GM15510 (cell line): ENCODE data around the gene AMH.

Source experiments
- POLR2A ChIP-seq: IDR thresholded peaks from 3 replicates; pipeline ENCODE4 v1.6.1; 2011; ENCODE audit warnings: borderline replicate concordance; ENCODE audit not compliant: insufficient read length; ENCODE audit errors: extremely low read depth

The AMH gene

DNA sequence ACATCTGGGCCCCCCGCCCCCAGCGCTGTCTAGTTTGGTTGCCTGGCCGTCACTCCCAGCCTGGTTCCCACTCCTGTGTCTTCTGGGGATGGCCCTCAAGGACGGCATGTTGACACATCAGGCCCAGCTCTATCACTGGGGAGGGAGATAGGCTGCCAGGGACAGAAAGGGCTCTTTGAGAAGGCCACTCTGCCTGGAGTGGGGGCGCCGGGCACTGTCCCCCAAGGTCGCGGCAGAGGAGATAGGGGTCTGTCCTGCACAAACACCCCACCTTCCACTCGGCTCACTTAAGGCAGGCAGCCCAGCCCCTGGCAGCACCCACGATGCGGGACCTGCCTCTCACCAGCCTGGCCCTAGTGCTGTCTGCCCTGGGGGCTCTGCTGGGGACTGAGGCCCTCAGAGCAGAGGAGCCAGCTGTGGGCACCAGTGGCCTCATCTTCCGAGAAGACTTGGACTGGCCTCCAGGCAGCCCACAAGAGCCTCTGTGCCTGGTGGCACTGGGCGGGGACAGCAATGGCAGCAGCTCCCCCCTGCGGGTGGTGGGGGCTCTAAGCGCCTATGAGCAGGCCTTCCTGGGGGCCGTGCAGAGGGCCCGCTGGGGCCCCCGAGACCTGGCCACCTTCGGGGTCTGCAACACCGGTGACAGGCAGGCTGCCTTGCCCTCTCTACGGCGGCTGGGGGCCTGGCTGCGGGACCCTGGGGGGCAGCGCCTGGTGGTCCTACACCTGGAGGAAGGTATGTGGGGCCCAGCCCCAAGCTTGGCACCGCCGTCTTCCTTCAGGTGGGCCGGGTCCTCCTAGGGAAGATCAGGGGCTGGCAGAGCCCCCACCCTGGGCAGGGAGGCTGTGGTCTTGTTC is at the start of gene AMH:
AMH (plus strand) TSS at position 314 of the 857 bp plus-strand sequence; CDS start at position 324, 10 bp downstream.
- TF ChIP-seq POLR2A = no peak

DNA sequence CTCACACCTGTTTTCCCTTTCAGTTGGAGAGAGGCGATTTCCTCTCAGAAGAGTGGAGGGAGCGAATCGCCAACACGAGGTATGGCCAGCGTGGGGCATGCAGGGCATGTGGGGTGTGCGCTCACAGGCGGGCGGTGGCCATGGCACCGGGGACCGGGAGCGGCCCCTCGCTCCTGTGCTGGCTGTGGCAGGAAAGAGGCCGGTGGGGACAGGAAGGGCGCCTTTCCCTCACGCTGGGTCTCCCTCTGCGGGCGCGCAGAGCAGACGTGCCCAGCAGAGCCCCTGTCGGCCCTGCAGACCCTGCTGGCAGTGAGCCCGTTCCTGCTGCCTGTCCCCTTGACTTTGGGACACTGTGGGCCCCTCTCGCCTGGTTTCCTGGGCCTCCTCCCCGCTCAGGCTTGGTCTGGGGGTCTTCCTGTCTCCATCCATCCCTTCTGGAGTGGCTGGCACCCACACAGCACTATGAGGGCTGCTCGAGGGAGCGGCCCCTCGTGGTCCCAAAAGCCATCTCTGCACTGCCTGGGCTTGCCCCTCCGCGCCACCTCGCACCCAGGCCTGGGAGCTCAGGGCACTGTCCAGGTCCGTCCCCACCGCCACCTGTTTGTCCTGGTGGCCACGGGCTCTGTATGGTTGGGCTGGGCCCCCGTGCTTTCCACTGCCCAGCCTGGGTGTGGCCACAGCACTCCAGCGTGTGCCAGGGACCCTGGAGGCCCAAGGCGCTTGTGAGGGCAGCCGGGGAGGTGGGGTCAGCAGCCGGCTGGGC is 49.1 kb upstream of the AMH start:
- no peak for TF ChIP-seq POLR2A

DNA sequence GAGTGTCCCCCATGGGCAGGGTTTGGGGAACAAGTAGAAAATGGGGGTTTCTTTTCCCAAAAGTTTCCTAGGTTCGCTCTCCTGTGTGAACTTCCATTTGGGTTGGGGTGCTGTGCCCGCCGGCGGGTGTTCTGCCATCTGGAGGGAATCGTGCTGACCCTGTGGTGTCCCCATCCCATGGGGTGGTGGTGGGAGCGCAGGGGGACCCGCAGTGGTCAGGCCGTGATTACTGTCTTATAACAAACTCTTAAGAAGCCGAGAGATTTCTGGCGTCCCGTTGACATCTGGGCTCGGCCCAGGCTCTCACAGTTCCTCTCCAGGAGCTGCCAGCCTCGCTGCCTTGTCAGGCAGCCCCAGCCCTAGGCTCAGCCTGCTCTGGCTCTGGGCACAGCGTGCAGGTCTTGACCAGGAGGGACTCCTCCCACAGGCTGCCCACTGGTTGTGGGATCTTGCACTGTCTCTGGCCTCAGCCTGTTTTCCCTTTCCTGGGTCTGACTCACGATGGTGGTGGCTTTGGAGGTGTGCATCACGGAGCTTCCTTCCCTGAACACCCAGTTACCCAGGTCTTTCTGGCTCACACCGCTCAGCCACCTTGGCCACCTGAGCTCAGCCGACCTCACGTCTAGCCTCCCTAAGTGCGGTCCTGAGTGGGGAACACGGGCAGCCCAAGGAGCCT is 47.5 kb upstream of the AMH start:
- TF ChIP-seq POLR2A = no peak

DNA sequence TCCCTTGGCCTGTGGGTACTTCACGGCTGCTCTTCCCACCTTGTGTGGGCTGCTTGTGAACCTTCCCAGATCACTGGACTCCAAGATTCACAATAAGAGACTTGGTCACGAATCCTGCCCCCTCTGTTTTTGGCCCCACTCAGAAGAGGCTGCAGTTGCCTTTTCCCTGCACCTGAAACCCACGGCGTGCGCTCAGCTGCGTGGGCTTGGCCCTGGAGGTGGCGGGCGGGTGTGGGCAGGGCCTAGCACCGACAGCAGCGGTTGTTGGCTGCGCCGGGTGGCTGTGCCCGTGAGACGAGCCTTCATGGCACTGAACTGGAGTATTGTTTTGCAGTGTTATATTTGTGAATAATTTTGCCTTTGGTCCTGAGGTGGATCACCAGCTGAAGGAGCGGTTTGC is 46.8 kb upstream of the AMH start:
- TF ChIP-seq POLR2A = no peak

DNA sequence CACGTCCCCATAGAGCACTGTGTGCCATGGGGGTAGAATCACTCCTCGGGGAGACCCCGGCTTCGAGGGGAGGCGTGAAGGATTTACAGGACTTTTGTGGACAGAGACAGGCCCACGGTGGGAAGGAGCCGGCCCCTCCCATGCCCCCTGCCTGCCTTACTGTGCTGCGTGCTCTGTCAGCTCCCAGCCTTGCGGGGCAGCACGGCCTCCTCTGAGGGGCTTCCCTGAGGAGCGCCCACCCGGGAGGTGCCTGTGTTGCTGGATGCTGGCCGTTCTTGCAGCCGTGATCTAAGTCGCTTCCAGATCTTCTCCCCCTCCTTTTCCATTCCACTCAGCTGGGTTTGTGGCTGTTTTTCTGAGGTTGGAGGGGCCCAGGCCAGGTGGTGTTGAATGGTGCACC is 42.1 kb upstream of the AMH start:
- no peak for TF ChIP-seq POLR2A

DNA sequence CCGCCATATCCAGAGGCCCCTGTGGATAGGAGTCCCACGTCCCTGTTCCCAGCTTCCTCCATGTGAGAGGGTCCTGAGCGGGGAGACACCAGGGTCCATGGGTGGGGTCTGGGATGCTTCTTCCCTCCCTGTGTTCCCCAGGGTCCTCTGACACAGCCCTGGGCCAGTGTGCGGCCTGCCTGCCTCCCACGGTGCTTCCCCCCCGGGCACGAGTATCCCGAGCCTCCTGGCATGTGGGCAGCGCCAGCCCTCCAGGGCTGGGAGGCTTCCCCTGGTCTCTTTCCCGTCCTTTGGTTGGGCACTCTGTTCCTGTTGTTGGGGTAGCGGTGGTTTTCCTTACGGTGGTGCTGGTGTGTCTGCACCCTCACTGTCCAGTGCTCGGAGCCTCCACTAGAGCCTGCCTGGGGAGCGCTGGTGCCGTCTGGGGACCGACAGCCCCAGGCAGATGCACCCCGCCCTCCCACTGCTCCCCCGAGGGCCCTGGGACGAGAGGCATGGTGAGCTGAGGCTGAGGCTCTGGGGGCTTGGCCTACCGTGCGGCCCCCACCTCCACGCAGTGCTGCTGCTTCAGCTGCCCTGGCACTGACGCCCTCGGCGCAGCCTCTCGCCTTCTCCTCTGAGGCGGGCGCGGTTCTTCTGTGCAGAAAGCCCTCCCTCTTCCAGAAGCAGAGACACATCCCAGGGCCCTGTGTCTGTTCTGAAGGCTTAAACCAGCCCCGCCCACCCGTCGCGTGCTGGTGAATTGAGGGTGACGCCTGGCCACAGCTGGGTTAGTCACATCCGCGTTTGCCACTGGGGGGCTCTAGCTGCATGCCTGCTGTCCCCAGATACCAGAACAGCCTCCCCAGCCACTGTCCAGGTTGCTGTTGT is 40.9 kb upstream of the AMH start:
- TF ChIP-seq POLR2A = no peak

DNA sequence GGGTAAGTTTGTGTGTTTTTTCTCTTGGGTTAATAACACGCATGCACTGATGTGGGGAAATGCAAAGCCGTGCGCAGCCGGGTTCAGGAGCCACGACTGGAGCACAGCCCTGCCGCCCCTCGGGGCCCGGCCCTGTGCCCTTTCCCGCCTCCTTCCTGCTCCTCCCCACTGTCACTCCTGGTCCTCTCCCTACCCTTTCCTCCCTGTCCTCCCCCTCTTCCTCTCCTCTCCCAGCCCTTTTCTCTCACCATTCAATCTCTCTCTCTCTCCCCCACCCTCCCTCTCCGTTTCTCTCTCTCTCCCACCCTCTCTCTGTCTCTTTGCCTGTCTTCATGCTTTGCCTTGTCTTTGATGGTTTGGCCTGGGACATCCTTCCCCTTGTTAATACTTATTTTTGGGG is 40.1 kb upstream of the AMH start:
- TF ChIP-seq POLR2A = no peak

DNA sequence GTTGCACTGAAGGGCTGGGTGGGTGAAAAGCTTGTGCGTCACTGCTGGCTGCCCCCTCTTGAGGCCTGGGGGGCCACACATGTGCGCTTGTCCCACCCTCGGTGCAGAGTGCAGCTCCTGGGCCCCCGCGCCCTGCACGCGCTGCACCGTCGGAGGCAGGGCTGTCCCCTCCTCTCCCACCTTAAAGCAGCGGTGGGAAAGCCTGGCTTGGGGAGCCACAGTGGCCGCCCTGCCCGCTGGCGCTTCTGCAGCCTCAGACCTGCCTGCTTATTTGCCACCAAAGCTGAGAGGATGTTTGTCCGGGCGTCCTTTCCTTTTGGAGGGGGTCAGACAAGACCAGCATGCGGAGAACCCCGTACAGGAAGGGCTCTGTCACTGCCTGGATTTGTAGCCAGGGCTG is 39.7 kb upstream of the AMH start:
- no peak for TF ChIP-seq POLR2A

DNA sequence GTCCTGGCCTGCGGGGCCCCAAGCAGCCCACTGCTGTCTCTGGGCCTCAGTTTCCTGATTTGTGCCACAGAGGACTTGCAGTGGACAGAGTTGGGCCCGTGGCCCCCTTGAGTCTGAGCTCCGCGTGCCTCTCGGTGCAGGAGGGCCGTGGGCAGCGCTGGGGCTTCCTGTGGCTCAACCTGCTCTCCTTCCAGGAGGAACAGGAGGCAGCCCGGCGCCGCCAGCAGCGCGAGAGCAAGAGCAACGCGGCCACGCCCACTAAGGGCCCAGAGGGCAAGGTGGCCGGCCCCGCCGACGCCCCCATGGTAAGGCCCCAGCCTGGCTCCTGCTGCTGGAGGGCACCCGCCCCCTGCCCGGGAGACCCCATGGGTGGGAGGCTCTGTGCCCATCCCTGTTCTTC is 38.9 kb upstream of the AMH start:
- no peak for TF ChIP-seq POLR2A

DNA sequence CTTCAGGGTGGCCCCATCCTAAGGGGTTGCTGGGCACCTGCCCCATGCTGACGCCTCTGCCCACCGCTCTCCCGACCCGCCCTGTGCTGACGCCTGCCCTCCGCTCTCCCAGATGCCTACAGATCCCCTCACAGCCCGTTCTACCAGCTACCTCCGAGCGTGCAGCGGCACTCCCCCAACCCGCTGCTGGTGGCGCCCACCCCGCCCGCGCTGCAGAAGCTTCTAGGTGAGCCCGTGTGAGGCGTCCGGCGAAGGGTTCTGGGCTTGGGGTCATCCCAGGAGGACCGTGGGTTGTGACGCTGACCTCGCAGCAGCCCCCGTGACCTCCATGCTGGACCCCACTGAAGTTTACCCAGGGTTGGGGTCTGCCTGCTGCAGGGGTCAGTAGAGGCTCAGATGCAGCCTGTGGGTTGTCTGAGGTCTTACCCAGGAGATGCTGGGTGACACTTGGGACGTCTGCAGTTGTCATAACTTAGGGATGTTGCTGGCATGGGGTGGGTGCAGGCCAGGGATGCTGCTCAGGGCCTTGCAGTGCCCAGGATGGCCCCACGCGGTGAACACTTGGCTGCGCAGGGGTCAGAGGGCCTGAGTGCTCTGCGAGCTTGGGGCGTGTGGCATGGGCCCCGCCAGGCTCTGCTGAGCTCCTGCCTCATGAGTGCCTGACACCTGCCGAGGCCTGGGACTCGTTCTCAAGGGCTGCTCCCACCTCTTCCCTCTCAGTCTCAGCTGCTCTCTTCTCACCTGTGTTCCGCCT is 38.0 kb upstream of the AMH start:
- no peak for TF ChIP-seq POLR2A

DNA sequence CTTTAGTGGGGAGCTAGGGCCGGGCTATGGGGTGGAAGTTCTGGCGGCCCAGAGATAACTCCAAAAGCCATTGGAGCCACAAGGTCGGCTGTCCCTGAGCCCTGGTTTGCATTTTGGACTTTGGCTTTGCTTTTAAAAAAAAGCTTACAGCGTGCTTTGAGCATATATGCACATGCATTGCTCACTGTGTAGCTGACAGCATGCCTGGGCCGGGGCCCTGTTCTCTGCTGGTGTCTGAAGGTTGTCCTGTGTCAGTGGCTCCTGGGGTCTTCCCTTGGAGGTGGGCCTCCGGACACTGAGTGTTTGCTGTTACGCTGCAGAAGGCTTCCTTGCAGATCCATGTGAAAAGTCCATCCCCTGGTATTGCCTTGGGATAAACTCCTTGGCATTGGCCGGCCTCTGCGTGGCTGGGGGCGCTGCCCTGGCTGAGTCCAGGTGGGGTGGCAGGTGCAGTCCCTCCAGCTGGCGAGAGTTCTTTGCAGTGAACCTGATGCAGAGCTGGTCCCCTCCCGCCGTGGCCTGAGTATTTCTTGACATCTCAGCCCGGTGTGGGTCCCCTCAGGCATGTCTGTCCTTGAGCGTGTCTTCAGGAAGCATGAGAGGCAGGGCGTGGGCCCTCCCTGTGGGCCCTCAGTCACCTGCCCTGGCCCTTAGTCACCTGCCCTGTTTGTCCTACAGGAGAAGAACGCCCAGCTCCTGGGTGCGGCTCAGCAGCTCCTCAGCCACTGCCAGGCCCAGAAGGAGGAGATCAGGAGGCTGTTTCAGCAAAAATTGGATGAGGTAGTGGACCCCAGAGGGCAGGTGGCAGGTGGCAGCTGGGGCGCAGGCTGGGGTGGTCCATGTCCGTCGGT is 36.0 kb upstream of the AMH start:
- TF ChIP-seq POLR2A = no peak

DNA sequence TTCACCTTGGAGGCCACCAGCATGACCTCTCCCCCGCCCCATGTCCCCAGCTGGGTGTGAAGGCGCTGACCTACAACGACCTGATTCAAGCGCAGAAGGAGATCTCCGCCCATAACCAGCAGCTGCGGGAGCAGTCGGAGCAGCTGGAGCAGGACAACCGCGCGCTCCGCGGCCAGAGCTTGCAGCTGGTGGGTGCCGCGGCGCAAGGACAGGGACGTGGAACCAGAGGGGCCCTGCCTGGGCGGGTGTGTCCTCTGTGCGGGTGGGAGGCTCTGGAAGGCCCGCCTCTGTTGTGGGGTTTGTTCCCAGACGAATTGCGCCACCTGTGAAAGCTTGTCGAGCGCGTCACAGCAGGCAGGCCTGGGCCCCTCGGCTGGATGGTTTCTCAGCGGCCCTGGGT is 35.3 kb upstream of the AMH start:
- no peak for TF ChIP-seq POLR2A

DNA sequence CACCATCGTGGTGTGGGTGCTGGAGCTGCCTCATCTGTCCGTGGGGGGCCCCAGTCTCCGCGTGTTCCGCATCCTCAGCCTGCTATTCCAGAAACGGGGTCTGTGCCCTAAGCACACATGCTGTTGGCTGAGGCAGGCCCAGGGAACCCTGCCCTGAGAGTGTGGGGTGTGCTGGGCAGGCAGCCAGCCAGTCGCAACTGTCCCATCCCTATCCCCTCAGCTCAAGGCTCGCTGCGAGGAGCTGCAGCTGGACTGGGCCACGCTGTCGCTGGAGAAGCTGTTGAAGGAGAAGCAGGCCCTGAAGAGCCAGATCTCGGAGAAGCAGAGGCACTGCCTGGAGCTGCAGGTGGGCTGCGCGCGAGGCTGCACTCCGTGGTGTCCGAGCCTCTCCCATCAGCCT is 34.9 kb upstream of the AMH start:
- no peak for TF ChIP-seq POLR2A

DNA sequence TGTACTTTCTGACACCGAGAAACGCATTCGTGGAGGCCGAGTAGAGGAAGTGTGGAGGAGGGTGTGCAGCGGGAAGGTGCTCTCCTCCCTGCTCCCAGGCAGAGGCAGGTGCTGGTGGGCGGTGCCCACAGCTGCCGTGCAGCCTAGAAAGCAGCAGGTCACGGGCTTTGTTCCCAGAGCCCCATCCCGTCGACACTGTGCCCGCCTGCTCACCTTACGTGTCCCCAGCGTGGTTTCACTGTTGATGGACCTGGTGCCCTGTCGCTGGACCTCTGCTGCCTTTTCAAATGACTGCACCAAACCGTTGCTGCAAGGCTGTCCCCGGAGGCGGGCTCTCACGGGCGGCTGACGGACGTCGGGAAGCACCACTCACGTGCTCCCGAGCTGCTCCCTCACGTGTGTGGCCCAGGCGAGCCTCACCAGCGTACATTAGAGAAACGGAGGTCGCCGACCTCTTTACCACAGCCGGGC is 33.8 kb upstream of the AMH start:
- no peak for TF ChIP-seq POLR2A
